Mucosa of stomach (tissue), 1 donor: ENCODE measurements around the gene ZGPAT.
"Not testable (repeated sequence)": the region's sequence is repeated elsewhere in the genome, so short reads cannot be mapped to it uniquely, and the experiment has no call there.

Source experiments
- H3K27me3 ChIP-seq: one replicate; pipeline ENCODE4 v1.7.0; 2013; ENCODE audit warnings: mild to moderate bottlenecking, low read length; ENCODE audit not compliant: control insufficient read depth, insufficient read depth
- H3K36me3 ChIP-seq: one replicate; pipeline ENCODE4 v1.7.0; 2013; ENCODE audit warnings: low read length; ENCODE audit not compliant: control insufficient read depth, insufficient read depth
- H3K4me1 ChIP-seq: one replicate; pipeline ENCODE4 v1.7.0; 2013; ENCODE audit warnings: mild to moderate bottlenecking, low read length; ENCODE audit not compliant: control insufficient read depth, insufficient read depth
- H3K4me3 ChIP-seq: one replicate; pipeline ENCODE4 v1.7.0; 2013; ENCODE audit warnings: low read length
- H3K9ac ChIP-seq: one replicate; pipeline ENCODE4 v1.7.0; 2013; ENCODE audit warnings: mild to moderate bottlenecking, low read length, moderate library complexity
- H3K9me3 ChIP-seq: one replicate; pipeline ENCODE4 v1.7.0; 2013; ENCODE audit warnings: mild to moderate bottlenecking, low read length, moderate library complexity; ENCODE audit not compliant: control insufficient read depth
- donor health status: Pancreatic carcinoma.

Gene ZGPAT

GRCh38 chr20:63776875-63777274 lies 69.0 kb downstream of the ZGPAT start:
- H3K9ac ChIP-seq, H3K27me3 ChIP-seq, H3K4me1 ChIP-seq, H3K9me3 ChIP-seq, H3K4me3 ChIP-seq, H3K36me3 ChIP-seq: not testable (repeated sequence)

- Histone ChIP-seq H3K36me3 (no peaks in the 10 kb centered on the region), H3K27me3 (peaks cover 4% of the 10 kb centered on the region), H3K4me1 (no peaks in the 10 kb centered on the region), H3K9ac (no peak overlapping the region), H3K4me3 (no peak overlapping the region), H3K9me3 (no peaks in the 10 kb centered on the region)
Observed at GRCh38 chr20:63777614-63778013, 69.8 kb downstream of the ZGPAT start.

- no peaks in the 10 kb centered on the region for H3K4me1 ChIP-seq
- H3K9ac ChIP-seq = no peak overlapping the region
- H3K27me3 ChIP-seq = peaks cover 4% of the 10 kb centered on the region
- H3K9me3 ChIP-seq = no peaks in the 10 kb centered on the region
- no peaks in the 10 kb centered on the region for H3K36me3 ChIP-seq
- H3K4me3 ChIP-seq = no peak overlapping the region
Observed at GRCh38 chr20:63778034-63778752, 70.4 kb downstream of the ZGPAT start.

GRCh38 chr20:63778857-63779256 lies 71.0 kb downstream of the ZGPAT start:
- H3K27me3 ChIP-seq = peaks cover 4% of the 10 kb centered on the region
- H3K36me3 ChIP-seq = no peaks in the 10 kb centered on the region
- H3K4me1 ChIP-seq = no peaks in the 10 kb centered on the region
- H3K9ac ChIP-seq = no peak overlapping the region
- no peaks in the 10 kb centered on the region for H3K9me3 ChIP-seq
- no peak overlapping the region for H3K4me3 ChIP-seq

DNA sequence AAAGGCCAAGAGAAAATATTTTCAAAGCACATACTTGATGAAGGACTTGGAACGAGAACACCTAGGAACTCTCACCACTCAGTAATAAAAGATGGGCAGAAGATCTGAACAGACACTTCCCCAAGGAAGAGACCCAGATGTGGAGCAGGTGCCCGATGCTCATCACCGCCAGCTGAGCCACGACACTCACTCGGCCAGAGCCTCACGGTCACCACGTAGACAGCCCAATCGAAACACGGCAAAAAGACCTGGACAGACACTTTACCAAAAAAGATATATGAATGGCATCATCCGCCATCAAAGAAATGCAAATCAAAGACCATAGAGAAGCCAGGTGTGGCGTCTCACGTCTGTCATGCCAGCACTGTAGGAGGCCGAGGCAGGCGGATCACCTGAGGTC lies 73.3 kb downstream of the ZGPAT start:
- no peak overlapping the region for H3K9ac ChIP-seq
- no peaks in the 10 kb centered on the region for H3K36me3 ChIP-seq
- no peaks in the 10 kb centered on the region for H3K4me1 ChIP-seq
- H3K4me3 ChIP-seq = no peak overlapping the region
- H3K9me3 ChIP-seq = no peaks in the 10 kb centered on the region
- H3K27me3 ChIP-seq = no peaks in the 10 kb centered on the region

DNA sequence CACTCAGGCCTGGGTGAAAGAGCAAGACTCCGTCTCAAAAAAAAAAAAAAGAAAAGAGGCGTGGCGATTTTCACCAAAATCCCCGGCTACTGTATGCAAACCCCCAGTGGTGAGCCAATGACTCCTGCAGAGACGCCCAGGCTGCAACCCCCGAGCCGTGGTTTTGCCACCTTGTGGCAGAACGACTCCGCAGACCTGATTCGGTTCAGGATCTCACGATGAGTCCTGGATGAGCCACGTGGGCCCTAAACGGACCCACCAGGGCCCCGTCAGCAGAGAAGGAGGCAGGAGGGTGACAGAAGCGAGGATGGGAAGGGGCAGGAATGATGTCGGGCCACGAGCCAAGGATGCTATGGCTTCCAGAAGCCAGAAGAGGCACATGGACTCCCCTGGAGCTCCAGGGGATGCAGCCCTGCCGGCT lies 74.2 kb downstream of the ZGPAT start:
- no peak overlapping the region for H3K9ac ChIP-seq
- no peaks in the 10 kb centered on the region for H3K9me3 ChIP-seq
- H3K4me3 ChIP-seq = no peak overlapping the region
- H3K4me1 ChIP-seq = no peaks in the 10 kb centered on the region
- no peaks in the 10 kb centered on the region for H3K27me3 ChIP-seq
- no peaks in the 10 kb centered on the region for H3K36me3 ChIP-seq

DNA sequence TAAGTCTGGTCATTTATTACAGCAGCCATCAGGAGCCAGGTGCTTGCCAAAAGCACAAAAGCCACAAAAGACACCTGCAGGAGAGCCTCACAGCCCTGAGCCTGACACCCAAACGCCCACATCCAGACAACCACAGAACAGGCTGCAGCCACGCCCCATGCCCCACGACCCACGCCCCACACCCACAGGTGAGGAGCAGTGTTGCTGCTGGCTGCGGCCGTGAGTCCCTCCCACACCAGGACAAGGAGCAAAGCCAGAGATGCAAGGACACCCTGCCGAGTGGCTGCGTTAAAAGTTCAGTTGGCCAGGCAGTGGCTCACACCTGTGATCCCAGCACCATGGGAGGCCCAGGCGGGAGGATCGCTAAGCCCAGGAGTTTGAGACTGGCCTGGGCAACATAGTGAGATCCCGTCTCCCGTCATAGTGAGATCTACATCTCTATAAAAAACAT lies 74.7 kb downstream of the ZGPAT start:
- no peak overlapping the region for H3K9ac ChIP-seq
- no peaks in the 10 kb centered on the region for H3K27me3 ChIP-seq
- no peaks in the 10 kb centered on the region for H3K4me1 ChIP-seq
- no peak overlapping the region for H3K4me3 ChIP-seq
- H3K9me3 ChIP-seq = no peaks in the 10 kb centered on the region
- H3K36me3 ChIP-seq = no peaks in the 10 kb centered on the region

DNA sequence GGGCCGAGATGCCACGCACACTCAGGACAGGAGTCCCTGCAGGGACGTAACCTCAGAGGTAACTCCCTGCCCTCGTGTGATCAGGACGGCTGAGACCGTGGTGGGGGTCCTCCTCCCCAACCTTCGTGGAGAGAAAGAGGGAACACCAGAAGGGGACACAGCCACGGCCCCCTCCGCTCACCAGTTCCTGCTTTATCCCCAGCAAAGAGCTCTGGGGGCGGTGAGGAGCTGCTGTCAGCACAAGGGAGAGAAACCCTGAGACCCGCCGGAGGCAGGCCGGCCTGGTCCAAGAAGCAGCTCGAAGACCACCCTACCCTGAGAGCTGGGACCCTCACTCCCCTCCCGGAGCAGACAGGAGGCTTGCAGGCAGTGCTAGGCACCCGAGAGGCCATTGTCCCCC lies 76.1 kb downstream of the ZGPAT start:
- no peak overlapping the region for H3K9ac ChIP-seq
- H3K9me3 ChIP-seq = no peaks in the 10 kb centered on the region
- no peak overlapping the region for H3K4me3 ChIP-seq
- no peaks in the 10 kb centered on the region for H3K4me1 ChIP-seq
- H3K36me3 ChIP-seq = no peaks in the 10 kb centered on the region
- H3K27me3 ChIP-seq = no peaks in the 10 kb centered on the region

GRCh38 chr20:63785691-63786131 lies 77.9 kb downstream of the ZGPAT start:
- Histone ChIP-seq H3K36me3 (no peaks in the 10 kb centered on the region), H3K27me3 (no peaks in the 10 kb centered on the region), H3K4me3 (no peak overlapping the region), H3K9me3 (no peaks in the 10 kb centered on the region), H3K4me1 (no peaks in the 10 kb centered on the region), H3K9ac (no peak overlapping the region)
